ENCODE data around the gene TTC9B. TPM values are rescaled to one million over a fixed set of nuclear protein-coding genes. Genes with fewer than 3 reads are reported as not detected.

TTC9B gene
- total RNA-seq, 8 experiments from 2014 or later = 0.45 to 25.6 (median 13.5) TPM

GRCh38 chr19:40235238-40236025 is 17.2 kb upstream of the TTC9B start:
- peaks cover 17 to 18% of the 10 kb centered on the region in 2 donors for H3K4me1 ChIP-seq (replicated peaks in 1 of 2)
- in situ Hi-C loops (cut with MboI; ENCODE audit: low pct_unique_long_range_greater_than_20kb in 2 of 9, low sequenced_read_pairs in 9 of 9, unreplicated experiment in 9 of 9) = no loop called here
- 70 to 100% (median 94%) methylated on average over 1 to 6 of the region's 30 CpGs; no CpG with 5 or more reads in 5 of the 10 experiments for WGBS, 10 experiments
- peak in 1 of 8 experiments; percentile 28 for ATAC-seq (replicated peaks in 6 of 8)
- no peak overlapping the region for H3K4me3 ChIP-seq
- no peak overlapping the region for H3K27ac ChIP-seq

GRCh38 chr19:40234429-40235237 is 16.4 kb upstream of the TTC9B start:
- H3K27ac ChIP-seq = no peak overlapping the region
- WGBS, 10 experiments = 80 to 100% (median 94%) methylated on average over 1 to 9 of the region's 22 CpGs; no CpG with 5 or more reads in 6 of the 10 experiments
- peaks cover 17 to 18% of the 10 kb centered on the region in 2 donors for H3K4me1 ChIP-seq (replicated peaks in 1 of 2)
- H3K4me3 ChIP-seq = no peak overlapping the region
- ATAC-seq (replicated peaks in 6 of 8) = no peak
- in situ Hi-C loops (cut with MboI; ENCODE audit: low pct_unique_long_range_greater_than_20kb in 2 of 9, low sequenced_read_pairs in 9 of 9, unreplicated experiment in 9 of 9) = no loop called here

- no peak overlapping the region for H3K4me3 ChIP-seq
- H3K4me1 ChIP-seq (replicated peaks in 1 of 2) = peaks cover 17 to 18% of the 10 kb centered on the region in 2 donors
- WGBS, 10 experiments = 91 to 100% methylated on average over 2 to 7 of the region's 20 CpGs; no CpG with 5 or more reads in 8 of the 10 experiments
- in situ Hi-C loops (cut with MboI; ENCODE audit: low pct_unique_long_range_greater_than_20kb in 2 of 9, low sequenced_read_pairs in 9 of 9, unreplicated experiment in 9 of 9) = no loop called here
- no peak overlapping the region for H3K27ac ChIP-seq
- ATAC-seq (replicated peaks in 6 of 8) = no peak
These were observed 15.7 kb upstream of the TTC9B start for GRCh38 chr19:40233811-40234389.

- H3K27ac ChIP-seq = peak overlapping the region in 1 of 2 donors; percentile 80
- ATAC-seq (replicated peaks in 6 of 8) = peak in 1 of 8 experiments; percentile 2
- H3K4me3 ChIP-seq = no peak overlapping the region
- peaks cover 17 to 18% of the 10 kb centered on the region in 2 donors for H3K4me1 ChIP-seq (replicated peaks in 1 of 2)
- 100% methylated on average over 1 of the region's 25 CpGs; no CpG with 5 or more reads in 9 of the 10 experiments for WGBS, 10 experiments
- in situ Hi-C loops (cut with MboI; ENCODE audit: low pct_unique_long_range_greater_than_20kb in 2 of 9, low sequenced_read_pairs in 9 of 9, unreplicated experiment in 9 of 9) = no loop called here
These were observed 15.0 kb upstream of the TTC9B start for GRCh38 chr19:40232949-40233810.

- in situ Hi-C loops (cut with MboI; ENCODE audit: low pct_unique_long_range_greater_than_20kb in 2 of 9, low sequenced_read_pairs in 9 of 9, unreplicated experiment in 9 of 9) = no loop called here
- Histone ChIP-seq H3K4me1 (replicated peaks in 1 of 2) (peaks cover 17 to 18% of the 10 kb centered on the region in 2 donors), H3K27ac (peak overlapping the region in 1 of 2 donors; percentile 80), H3K4me3 (no peak overlapping the region)
- peak in 6 of 8 experiments; percentile 6 to 60 (median 40) for ATAC-seq (replicated peaks in 6 of 8)
- no CpG with 5 or more reads among the region's 12 CpGs for WGBS, 10 experiments
These were observed 14.3 kb upstream of the TTC9B start for GRCh38 chr19:40232479-40232878.

GRCh38 chr19:40231544-40232424 is 13.6 kb upstream of the TTC9B start:
- peak overlapping the region; percentile 19 to 80 for H3K27ac ChIP-seq
- in situ Hi-C loops (cut with MboI; ENCODE audit: low pct_unique_long_range_greater_than_20kb in 2 of 9, low sequenced_read_pairs in 9 of 9, unreplicated experiment in 9 of 9) = no loop called here
- H3K4me3 ChIP-seq = no peak overlapping the region
- 0 to 100% (median 84%) methylated on average over 1 to 3 of the region's 16 CpGs; no CpG with 5 or more reads in 5 of the 10 experiments for WGBS, 10 experiments
- peaks cover 17 to 18% of the 10 kb centered on the region in 2 donors for H3K4me1 ChIP-seq (replicated peaks in 1 of 2)
- ATAC-seq (replicated peaks in 6 of 8) = peak; percentile 7 to 89 (median 86)

- Histone ChIP-seq H3K4me3 (no peak overlapping the region), H3K4me1 (replicated peaks in 1 of 2) (peaks cover 17 to 18% of the 10 kb centered on the region in 2 donors), H3K27ac (peak overlapping the region in 1 of 2 donors; percentile 80)
- 50 to 100% (median 76%) methylated on average over 1 to 6 of the region's 6 CpGs; no CpG with 5 or more reads in 3 of the 10 experiments for WGBS, 10 experiments
- ATAC-seq (replicated peaks in 6 of 8) = no peak
- in situ Hi-C loops (cut with MboI; ENCODE audit: low pct_unique_long_range_greater_than_20kb in 2 of 9, low sequenced_read_pairs in 9 of 9, unreplicated experiment in 9 of 9) = no loop called here
These were observed 12.9 kb upstream of the TTC9B start for GRCh38 chr19:40231057-40231456.

- Histone ChIP-seq H3K4me3 (no peak overlapping the region), H3K27ac (no peak overlapping the region), H3K4me1 (replicated peaks in 1 of 2) (peaks cover 17 to 18% of the 10 kb centered on the region in 2 donors)
- WGBS, 10 experiments = 43 to 100% (median 80%) methylated on average over 1 to 4 of the region's 4 CpGs; no CpG with 5 or more reads in 3 of the 10 experiments
- in situ Hi-C loops (cut with MboI; ENCODE audit: low pct_unique_long_range_greater_than_20kb in 2 of 9, low sequenced_read_pairs in 9 of 9, unreplicated experiment in 9 of 9) = no loop called here
- ATAC-seq (replicated peaks in 6 of 8) = peak in 1 of 8 experiments; percentile 13
These were observed 11.8 kb upstream of the TTC9B start for GRCh38 chr19:40229926-40230417.

GRCh38 chr19:40229484-40229883 is 11.3 kb upstream of the TTC9B start:
- in situ Hi-C loops (cut with MboI; ENCODE audit: low pct_unique_long_range_greater_than_20kb in 2 of 9, low sequenced_read_pairs in 9 of 9, unreplicated experiment in 9 of 9) = no loop called here
- ATAC-seq (replicated peaks in 6 of 8) = peak in 1 of 8 experiments; percentile 5
- no peak overlapping the region for H3K27ac ChIP-seq
- H3K4me3 ChIP-seq = no peak overlapping the region
- 0 to 100% (median 20%) methylated on average over 1 to 2 of the region's 3 CpGs; no CpG with 5 or more reads in 3 of the 10 experiments for WGBS, 10 experiments
- H3K4me1 ChIP-seq (replicated peaks in 1 of 2) = peaks cover 17 to 18% of the 10 kb centered on the region in 2 donors

- no peak overlapping the region for H3K27ac ChIP-seq
- in situ Hi-C loops (cut with MboI; ENCODE audit: low pct_unique_long_range_greater_than_20kb in 2 of 9, low sequenced_read_pairs in 9 of 9, unreplicated experiment in 9 of 9) = no loop called here
- H3K4me3 ChIP-seq = no peak overlapping the region
- H3K4me1 ChIP-seq (replicated peaks in 1 of 2) = peaks cover 17 to 18% of the 10 kb centered on the region in 2 donors
- no peak for ATAC-seq (replicated peaks in 6 of 8)
- 55 to 100% (median 95%) methylated on average over 1 to 5 of the region's 5 CpGs; no CpG with 5 or more reads in 2 of the 10 experiments for WGBS, 10 experiments
These were observed 10.7 kb upstream of the TTC9B start for GRCh38 chr19:40228863-40229262.

- H3K27ac ChIP-seq = no peak overlapping the region
- H3K4me1 ChIP-seq (replicated peaks in 1 of 2) = peaks cover 17 to 18% of the 10 kb centered on the region in 2 donors
- in situ Hi-C loops (cut with MboI; ENCODE audit: low pct_unique_long_range_greater_than_20kb in 2 of 9, low sequenced_read_pairs in 9 of 9, unreplicated experiment in 9 of 9) = no loop called here
- no peak for ATAC-seq (replicated peaks in 6 of 8)
- 48 to 100% (median 66%) methylated on average over 1 to 9 of the region's 10 CpGs for WGBS, 10 experiments
- no peak overlapping the region for H3K4me3 ChIP-seq
These were observed 10.2 kb upstream of the TTC9B start for GRCh38 chr19:40228346-40228745.
